K562 (cell line): ENCODE results near the gene VMP1. TPM values are rescaled to one million over a fixed set of nuclear protein-coding genes. Genes with fewer than 3 reads are reported as not detected.

Experiments
- CC2D1A ChIP-seq: fragments of 450-650 bp; IDR thresholded peaks from 2 replicates; pipeline ENCODE4 v1.6.1; 2017; ENCODE audit warnings: mild to moderate bottlenecking
- ETS2 ChIP-seq: IDR thresholded peaks from 2 replicates; pipeline ENCODE4 v1.6.1; 2016; ENCODE audit warnings: borderline replicate concordance, missing genetic modification characterization, mild to moderate bottlenecking, moderate library complexity, missing compliant biosample characterization; ENCODE audit not compliant: poor library complexity, severe bottlenecking
- HDGF ChIP-seq: fragments of 450-650 bp; IDR thresholded peaks from 2 replicates; pipeline ENCODE4 v1.6.1; 2016
- HNRNPUL1 ChIP-seq: fragments of 200-400 bp; formaldehyde crosslinking; IDR thresholded peaks from 2 replicates; pipeline ENCODE4 v1.6.1; 2017; ENCODE audit warnings: low read length
- KLF16 ChIP-seq: IDR thresholded peaks from 2 replicates; pipeline ENCODE4 v1.6.1; 2016; ENCODE audit warnings: antibody characterized with exemption
- NCOA1 ChIP-seq: fragments of 450-650 bp; IDR thresholded peaks from 2 replicates; pipeline ENCODE4 v1.6.1; 2016; ENCODE audit warnings: low read depth
- PHF20 ChIP-seq: fragments of 450-650 bp; IDR thresholded peaks from 2 replicates; pipeline ENCODE4 v1.6.1; 2018; ENCODE audit not compliant: partially characterized antibody
- THRAP3 ChIP-seq: fragments of 450-650 bp; IDR thresholded peaks from 2 replicates; pipeline ENCODE4 v1.6.1; 2016; ENCODE audit warnings: mild to moderate bottlenecking, inconsistent platforms, borderline replicate concordance
- ZKSCAN1 ChIP-seq: fragments of 150-350 bp; IDR thresholded peaks from 2 replicates; pipeline ENCODE4 v1.6.1; 2016; ENCODE audit warnings: low read depth, low read length
- ZNF668 ChIP-seq: fragments of 250-450 bp; sonication (Bioruptor Pico); IDR thresholded peaks from 2 replicates; pipeline ENCODE4 v1.8.0; 2022; ENCODE audit warnings: mild to moderate bottlenecking, inconsistent platforms
- ZSCAN32 ChIP-seq: fragments of 450-650 bp; formaldehyde crosslinking; IDR thresholded peaks from 2 replicates; pipeline ENCODE4 v1.4.0; 2020; ENCODE audit warnings: mild to moderate bottlenecking, moderate library complexity
- polyA plus RNA-seq, 8 experiments: library from polyadenylated mRNA; depleted of rRNA in 4 of 8; stranded (reverse) in 5 of 8; unstranded in 3 of 8; fragments of >200 nt; fragmentation: Nextera tagmentation in 2 of 8; fragmentation: Illumina TruSeq in 1 of 8; extraction: Ambion mirVana in 2 of 8; extraction: Trizol in 1 of 8; gene quantifications; 2 replicates each; pipeline versions ENCODE4 v1.2.1 to v1.2.3, GENCODE V29; 2011 to 2014; ENCODE audit warnings: inconsistent platforms in 1 of 8, missing spikeins in 1 of 8
- total RNA-seq, 7 experiments: library from RNA; depleted of rRNA in 6 of 7; stranded (reverse); fragments of >200 nt in 6 of 7; fragmentation: Illumina TruSeq in 2 of 7; extraction: Trizol in 2 of 7; gene quantifications; 2 replicates each; pipeline versions ENCODE4 v1.2.1 to v1.2.3, GENCODE V29; 2011 to 2021; ENCODE audit warnings: low replicate concordance in 1 of 7
- TF ChIP-seq, protein P1 (sequence below): fragments of 150-350 bp; conservative IDR thresholded peaks from 2 replicates; pipeline ENCODE4 v1.6.1; 2014; ENCODE audit warnings: low read length
- TF ChIP-seq, protein P2 (sequence below): fragments of 250-450 bp; sonication (Bioruptor Pico); IDR thresholded peaks from 2 replicates; pipeline ENCODE4 v1.9.0; 2021; ENCODE audit warnings: mild to moderate bottlenecking

VMP1 gene
- total and polyA plus RNA-seq, 9 of the 15 experiments (the other 6 are each of a cell fraction or from before 2014, with no cell fraction given), result 123 to 304 (median 151) TPM

DNA sequence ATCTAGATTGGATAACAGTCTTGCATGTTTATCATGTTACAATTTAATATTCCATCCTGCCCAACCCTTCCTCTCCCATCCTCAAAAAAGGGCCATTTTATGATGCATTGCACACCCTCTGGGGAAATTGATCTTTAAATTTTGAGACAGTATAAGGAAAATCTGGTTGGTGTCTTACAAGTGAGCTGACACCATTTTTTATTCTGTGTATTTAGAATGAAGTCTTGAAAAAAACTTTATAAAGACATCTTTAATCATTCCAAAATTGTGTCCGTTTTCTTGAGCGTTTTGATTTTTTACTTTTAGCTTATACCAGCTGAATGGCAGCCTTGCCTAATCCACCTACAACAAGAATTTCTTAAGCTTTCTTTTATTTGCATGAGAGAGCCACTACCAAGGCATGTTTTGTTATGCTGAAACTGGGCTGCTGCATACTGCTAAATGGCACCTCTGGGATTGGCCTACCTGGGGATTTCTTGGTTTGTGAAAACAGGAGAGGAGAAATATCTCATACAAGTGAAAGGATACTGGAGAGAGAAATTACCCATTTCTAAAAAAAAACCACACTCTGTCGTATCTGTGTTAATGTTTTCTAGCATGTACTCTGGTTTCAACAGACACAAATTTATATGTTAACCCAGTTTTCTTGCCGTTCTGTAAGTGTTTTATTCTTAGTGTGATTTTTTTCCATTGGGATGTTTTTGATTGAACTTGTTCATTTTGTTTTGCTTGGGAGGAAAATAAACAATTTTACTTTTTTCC lies 133.1 kb downstream of the VMP1 start (continued):
- TF ChIP-seq, protein P1, sequence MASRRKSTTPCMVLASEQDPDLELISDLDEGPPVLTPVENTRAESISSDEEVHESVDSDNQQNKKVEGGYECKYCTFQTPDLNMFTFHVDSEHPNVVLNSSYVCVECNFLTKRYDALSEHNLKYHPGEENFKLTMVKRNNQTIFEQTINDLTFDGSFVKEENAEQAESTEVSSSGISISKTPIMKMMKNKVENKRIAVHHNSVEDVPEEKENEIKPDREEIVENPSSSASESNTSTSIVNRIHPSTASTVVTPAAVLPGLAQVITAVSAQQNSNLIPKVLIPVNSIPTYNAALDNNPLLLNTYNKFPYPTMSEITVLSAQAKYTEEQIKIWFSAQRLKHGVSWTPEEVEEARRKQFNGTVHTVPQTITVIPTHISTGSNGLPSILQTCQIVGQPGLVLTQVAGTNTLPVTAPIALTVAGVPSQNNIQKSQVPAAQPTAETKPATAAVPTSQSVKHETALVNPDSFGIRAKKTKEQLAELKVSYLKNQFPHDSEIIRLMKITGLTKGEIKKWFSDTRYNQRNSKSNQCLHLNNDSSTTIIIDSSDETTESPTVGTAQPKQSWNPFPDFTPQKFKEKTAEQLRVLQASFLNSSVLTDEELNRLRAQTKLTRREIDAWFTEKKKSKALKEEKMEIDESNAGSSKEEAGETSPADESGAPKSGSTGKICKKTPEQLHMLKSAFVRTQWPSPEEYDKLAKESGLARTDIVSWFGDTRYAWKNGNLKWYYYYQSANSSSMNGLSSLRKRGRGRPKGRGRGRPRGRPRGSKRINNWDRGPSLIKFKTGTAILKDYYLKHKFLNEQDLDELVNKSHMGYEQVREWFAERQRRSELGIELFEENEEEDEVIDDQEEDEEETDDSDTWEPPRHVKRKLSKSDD, result no peak
- TF ChIP-seq ZKSCAN1, result no peak
- TF ChIP-seq, protein P2, sequence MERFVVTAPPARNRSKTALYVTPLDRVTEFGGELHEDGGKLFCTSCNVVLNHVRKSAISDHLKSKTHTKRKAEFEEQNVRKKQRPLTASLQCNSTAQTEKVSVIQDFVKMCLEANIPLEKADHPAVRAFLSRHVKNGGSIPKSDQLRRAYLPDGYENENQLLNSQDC (CRISPR knock-in tag), result no peak
- no peak for TF ChIP-seq PHF20
- TF ChIP-seq ZSCAN32 (CRISPR knock-in tag), result no peak
- TF ChIP-seq CC2D1A, result no peak
- no peak for TF ChIP-seq NCOA1
- TF ChIP-seq HDGF, result no peak
- TF ChIP-seq HNRNPUL1, result no peak
- 0 out of 2 replicates have a peak, but pooled peaks have one; percentile 1 for TF ChIP-seq ZNF668 (CRISPR knock-in tag)
- TF ChIP-seq KLF16, result no peak
- no peak for TF ChIP-seq ETS2 (tag)
- peak; percentile 87; the same call in 1 of the 2 replicates for TF ChIP-seq THRAP3
